HG03175 (cell line): ENCODE data around the gene RSRP1.
"Not testable (repeated sequence)": the region's sequence is repeated elsewhere in the genome, so short reads cannot be mapped to it uniquely, and the experiment has no call there.

Experiments used
- ATAC-seq: cut with Tn5 transposase; IDR thresholded peaks from one replicate; pipeline ENCODE4 v1.9.1; 2021; ENCODE audit warnings: mild to moderate bottlenecking, moderate library complexity; ENCODE audit not compliant: unreplicated experiment

Gene RSRP1

DNA sequence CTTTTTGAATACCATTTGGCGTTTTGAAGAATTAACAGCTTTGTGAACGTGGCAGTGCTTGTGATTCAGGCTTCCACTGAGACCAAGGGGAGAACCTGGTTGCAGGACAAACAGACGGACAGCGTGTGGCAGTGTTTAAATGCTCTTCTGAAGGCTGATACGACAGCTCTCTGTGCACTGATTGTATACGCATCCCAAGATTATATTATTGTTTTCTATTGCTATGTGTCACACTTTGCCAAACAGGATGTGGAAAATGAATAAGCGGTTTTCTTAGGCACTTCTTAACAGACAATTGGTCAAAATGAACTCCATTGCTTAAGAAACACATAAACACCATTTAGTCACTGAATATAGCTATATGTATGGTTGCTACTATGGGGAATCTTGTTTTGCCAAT lies 12.6 kb upstream of the RSRP1 start:
- not testable (repeated sequence) for ATAC-seq

DNA sequence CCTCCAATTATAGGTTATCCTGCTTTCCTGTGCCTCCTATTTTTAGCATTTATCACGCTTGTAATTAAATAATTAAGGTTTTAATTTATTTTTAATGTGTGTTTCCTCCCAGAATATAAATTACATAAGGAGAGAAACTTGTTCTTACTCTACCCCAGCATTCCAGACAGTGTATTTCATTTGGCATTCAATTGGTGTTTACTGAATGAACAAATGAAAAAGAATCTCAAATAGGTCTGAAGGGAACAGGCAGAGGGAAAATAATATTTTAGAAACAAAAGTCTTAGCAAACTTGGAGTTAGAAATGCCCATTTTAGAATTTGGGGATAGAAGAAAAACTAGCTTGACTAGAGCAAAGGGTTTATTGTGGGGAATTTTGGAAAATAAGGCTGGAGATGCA lies 9.9 kb upstream of the RSRP1 start:
- ATAC-seq: no peak

DNA sequence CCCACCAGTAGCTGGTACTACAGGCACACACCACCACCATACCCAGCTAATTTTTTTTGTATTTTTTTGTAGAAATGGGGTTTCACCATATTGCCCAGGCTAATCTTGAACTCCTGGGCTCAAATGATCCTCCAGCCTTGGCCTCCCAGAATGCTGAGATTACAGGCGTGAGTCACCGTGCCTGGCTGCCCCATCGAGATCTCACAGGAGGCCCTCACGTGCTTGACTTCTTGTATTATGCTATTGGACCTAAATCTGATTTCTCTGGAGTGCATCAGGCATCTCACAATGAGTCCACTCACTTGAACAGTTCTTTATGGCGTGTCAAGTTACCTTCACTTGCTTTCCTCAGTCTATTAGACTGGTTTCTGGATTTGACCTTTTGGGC lies 9.3 kb upstream of the RSRP1 start:
- ATAC-seq: no peak

DNA sequence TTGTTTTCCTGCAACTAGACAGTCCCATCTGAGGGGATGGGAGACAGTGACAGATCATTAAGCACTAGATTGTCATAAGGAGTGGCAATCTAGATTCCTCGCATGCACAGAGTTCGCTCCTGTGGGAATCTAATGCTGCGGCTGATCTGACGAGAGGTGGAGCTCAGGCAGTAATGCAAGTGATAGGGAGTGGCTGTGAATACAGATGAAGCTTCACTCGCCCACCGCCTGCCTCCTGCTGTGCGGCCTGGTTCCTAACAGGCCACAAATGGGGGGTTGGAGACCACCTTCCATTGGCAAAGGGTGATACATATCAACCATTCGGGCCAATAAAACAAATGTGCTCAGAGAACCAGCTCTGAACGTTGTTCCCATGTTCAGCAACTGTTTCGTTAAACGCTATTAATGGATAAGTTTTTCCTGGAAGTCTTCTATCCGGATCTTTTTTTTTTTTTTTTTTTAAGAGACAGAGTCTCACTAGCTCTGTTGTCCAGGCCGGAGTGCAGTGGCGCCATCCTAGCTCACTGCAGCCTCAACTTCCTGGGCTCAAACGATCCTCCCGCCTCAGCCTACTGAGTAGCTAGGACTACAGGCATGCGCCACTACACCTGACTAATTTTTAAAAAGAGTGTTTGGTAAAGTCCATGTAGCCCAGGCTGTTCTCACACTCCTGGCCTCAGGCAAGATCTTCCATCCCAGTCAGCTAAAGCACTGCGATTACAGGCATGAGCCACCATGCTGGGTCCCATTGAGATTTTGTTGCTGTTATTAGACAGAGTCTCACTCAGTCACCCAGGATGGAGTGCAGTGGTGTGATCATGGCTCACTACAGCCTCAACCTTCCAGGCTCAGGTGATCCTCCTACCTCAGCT lies 8.7 kb upstream of the RSRP1 start:
- no peak for ATAC-seq

DNA sequence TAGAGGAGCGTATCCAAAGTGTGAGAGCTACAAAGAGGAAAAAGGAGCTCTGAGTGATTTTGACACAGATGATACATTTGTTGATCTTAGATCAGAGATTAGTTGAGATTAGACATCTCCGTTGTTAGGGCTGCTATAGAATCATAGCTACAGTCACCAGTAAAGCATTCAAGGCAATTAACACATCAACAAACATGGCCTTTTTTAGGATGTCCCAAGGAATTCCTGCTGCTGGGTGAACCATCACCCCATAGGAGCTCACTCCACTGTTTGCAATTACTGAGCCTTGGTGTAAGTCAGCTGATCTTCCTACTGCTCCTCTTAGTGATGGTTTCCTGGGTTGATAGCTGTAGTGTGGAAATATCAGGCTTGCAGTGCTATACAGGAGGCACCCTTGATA lies 6.7 kb upstream of the RSRP1 start:
- no peak for ATAC-seq

DNA sequence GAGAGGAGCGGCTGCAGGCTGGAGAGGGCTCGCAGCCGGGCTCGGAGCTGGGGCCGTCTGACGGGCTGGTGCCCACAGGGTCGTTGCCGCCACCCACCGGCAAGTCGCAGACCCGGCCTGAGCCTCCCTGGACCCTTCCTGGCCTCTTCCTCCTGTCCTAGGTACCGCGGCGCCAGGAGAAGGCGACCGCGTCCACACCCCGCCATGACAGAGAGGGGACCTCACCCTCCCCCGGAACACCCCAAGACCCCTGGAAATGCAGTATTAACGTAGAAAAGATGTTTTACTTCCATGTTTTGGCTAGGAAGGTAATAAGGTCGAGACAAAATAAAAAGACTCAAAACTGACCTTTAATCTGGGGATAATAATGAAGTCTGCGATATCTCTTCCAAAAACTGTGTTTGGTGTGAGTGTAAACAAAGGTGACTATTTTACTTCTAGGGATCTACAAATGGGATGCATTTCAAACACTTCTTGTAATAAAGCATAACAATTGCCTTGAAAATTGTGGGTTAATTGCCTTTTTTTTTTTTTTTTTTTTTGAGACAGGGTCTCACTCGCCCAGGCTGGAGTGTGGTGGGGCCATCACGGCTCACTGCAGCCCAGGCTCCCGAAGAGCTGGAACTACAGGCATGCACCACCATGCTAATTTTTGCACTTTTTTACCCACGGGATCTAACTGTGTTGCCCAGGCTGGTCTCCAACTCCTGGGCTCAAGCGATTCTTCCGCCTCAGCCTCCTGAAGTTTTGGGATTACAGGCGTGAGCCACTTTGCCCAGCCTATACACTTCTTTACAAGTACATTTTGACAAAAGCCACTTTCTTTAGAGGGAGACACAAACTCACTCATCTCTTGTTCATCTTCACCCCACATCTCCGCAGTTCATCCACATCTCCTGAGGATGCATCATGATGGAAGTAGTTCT lies 838 bp upstream of the RSRP1 start:
- ATAC-seq: peak; percentile 61

DNA sequence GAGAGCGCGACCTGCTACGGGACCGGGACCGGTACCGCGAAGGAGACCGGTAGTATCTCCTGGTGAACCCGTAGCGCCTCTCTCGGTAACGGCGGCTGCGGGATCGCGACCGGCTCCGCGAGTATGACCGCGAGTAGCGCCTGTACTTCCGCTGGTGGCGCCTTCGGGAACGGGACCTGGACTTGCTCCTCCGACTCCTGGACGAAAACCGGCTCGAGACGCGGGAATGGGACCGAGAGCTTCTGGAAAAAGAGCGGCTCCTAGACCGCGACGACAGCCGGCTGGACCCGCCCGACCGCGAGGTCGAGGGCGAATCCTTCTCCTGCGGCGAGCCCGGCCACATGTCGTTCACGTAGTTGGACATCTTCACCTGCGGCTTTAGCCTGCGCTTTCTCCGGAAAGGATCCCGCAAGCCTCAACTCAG lies 642 bp downstream of the RSRP1 start:
- no peak for ATAC-seq

DNA sequence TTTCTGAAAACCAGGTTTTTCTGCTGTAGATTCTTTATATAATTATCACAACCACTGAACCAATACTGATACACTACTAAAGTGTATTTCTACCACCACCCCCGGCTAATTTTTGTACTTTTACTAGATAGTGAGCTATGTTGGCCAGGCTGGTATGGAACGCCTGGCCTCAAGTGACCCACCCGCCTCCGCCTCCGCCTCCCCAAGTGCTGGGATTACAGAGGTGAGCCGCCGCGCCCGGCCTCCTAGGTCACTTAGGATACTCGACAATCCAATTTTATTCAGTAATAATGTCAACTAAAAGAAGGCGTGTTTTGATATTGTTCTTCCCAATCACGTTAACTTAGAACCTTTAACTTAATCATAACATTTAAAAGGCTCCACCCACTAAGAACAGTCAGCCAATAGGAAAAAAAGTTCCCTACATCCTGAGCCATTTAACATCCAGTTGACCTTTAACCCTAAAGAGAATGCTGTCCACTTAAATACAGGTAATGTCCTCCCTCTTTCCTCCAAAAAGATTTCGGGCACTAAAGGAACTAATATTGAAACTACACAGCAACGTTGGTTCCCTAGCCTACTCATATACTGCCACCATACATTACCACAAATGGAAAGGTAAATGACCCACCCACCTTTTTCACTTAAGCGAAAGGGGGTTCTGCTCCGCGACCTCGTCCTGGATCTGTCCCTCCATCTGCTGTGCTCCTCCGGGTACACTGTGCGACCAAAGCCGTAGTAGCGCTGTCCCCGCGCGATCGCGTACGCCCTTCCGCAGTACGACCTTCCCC lies 1.2 kb downstream of the RSRP1 start:
- ATAC-seq: no peak

DNA sequence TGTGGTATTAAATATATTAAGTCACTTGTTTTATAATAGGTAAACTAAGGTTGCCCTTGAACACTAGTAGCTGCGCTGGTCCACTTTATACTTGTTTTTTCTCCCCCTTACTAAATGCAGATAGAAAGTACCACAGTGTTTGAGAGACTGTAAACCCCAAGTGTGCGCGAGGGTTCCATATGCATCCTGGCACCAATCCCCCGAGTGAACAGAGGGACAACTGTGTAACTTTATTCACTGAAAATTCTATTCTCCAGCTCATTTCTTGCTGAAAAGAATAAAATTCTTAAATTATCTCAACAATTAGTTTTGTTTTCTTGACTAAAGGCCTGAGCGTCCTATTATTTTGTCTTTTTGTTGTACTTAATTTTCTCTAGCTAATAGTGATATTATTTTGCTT lies 1.9 kb downstream of the RSRP1 start:
- ATAC-seq: no peak

DNA sequence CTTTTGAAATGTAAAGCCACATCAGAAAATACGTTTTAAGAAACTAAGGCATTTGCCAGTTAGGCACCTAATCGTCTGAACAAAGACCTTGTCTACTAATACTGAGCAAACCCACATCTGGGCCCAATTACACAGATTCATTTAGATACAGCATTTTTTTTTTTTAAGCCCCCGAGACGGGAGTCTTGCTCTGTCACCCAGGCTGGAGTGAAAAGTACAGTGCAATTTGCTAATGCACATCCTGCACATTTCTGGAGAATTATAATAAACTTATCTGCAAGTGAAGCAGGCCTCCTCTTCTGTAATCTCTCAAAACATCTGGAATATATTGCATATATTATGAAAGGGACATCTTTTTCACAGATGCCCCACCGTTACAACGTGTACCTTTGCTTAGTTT lies 3.3 kb downstream of the RSRP1 start:
- no peak for ATAC-seq

DNA sequence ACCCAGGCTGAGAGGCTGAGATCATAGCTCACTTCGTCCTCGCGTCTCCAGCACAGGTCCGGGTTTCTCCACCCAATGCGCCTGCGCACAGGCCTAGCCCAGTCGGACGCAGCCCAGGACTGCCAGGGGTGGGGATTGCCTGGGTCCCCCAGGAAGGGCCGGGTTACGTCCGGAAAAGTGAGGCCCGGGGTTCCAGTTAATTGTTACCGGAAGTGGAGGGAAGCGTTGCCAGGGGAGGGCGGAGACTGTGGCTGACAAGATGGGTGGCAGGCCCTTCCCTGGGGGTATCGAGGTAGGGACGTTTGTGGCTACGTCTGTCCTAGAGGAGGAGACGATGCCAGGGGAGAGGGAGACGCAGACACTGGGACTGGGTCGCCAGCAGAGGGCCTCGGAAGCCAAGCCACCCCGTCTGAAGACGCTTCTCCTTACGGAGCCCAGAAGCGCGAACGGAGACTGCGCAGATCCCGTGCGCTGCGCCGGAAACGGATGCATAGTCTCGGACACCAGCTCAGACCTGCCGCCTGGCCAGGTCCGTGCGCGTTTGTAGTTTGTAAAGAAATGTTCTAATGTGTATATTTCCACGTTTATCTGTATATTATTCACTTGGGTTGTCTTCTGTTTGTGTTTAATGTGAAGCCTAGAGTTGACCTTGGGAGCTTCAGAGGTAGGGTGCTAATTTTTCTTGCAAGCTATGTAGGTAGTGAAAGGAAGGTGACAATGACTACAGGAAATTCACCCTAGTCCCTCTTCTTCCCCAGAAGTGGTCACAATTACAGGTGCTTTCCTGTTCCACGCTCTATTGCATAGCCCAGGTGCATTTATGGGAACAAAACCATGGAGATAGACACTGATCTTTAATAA lies 7.3 kb downstream of the RSRP1 start:
- peak; percentile 76 for ATAC-seq

DNA sequence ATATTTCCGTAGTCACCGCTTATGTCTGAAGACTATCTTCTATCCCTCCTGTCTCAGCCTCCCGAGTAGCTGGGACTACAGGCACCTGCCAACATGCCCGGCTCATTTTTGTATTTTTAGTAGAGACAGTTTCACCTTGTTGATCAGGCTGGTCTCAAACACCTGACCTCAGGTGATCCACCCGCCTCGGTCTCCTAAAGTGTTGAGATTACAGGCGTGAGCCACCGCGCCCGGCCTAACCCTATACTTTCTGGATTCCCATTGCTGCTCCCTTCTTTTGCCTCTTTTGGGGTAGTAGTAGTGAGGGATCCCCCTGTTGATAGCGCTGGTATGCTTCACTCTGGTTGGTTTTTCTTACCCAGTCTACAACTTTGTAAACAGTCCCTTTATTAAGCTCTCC lies 9.2 kb downstream of the RSRP1 start:
- no peak for ATAC-seq

DNA sequence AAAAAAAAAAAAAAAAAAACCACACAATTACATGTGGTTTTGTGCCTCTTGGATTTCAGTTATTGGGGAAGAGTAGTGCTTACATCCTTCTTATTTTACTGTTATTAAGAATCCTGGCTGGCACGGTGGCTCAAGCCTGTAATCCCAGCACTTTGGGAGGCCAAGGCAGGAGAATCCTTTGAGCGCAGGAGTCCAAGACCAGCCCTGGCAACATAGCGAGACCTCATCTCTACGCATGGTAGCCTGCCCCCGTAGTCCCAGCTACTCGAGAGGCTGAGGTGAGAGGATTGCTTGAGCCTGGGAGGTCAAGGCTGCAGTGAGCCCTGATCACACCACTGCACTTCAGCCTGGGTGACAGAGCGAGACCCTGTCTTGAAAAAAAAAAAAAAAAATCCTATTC lies 11.0 kb downstream of the RSRP1 start:
- ATAC-seq: not testable (repeated sequence)

DNA sequence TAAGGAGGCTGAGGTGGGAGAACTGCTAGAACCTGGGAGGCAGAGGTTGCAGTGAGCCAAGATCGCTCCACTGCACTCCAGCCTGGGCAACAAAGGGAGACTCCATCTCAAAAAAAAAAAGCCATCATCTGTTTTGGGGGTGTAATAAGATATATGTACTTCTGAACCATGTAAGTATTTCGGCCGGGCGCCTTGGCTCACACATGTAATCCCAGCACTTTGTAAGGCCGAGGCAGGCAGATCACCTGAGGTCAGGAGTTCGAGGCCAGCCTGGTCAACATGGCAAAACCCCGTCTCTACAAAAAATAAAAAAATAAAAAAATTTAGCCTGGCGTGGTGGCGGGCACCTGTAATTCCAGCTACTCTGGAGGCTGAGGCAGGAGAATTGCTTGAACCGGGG lies 11.8 kb downstream of the RSRP1 start:
- ATAC-seq: not testable (repeated sequence)

DNA sequence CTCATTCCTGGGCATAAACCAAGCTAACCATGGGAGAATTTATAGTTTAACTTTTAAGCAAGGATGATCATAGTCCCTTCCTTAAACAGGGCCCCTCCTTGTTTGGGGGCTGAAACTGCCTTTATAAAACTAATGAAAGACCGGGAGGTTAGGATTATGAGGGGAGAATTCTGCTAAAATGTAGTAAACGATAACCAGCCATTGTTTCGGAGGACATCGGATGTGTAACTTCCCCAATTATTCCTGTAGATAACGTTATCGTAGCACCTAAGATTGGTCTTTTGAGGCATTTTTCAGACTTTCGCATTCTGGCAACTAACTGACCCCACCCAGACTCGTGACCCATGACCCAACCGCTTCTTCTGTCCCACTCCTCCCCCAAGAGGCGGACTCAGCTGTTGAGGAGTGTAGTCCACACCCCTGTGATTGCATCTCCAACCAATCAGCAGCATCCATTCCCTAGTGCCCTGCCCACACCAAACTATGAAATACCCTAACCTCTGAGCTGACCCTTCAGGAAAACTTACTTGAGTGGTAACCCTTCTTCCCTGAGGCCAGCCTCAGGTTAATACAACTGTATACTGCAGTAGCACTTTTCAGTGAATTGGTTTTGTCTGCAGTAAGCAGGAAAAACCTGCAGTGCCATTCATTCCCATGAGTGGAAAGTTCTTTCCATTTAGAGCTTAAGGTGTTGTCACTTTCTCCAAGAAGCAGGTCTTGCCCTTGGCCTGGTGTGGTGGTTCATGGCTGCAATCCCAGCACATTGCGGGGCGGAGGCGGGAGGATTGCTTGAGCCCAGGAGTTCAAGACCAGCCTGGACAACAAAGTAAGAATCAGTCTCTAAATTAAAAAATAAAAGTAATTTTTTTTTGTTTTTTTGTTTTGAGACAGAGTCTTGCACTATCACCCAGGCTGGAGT lies 14.1 kb downstream of the RSRP1 start:
- ATAC-seq: peak; percentile 53

DNA sequence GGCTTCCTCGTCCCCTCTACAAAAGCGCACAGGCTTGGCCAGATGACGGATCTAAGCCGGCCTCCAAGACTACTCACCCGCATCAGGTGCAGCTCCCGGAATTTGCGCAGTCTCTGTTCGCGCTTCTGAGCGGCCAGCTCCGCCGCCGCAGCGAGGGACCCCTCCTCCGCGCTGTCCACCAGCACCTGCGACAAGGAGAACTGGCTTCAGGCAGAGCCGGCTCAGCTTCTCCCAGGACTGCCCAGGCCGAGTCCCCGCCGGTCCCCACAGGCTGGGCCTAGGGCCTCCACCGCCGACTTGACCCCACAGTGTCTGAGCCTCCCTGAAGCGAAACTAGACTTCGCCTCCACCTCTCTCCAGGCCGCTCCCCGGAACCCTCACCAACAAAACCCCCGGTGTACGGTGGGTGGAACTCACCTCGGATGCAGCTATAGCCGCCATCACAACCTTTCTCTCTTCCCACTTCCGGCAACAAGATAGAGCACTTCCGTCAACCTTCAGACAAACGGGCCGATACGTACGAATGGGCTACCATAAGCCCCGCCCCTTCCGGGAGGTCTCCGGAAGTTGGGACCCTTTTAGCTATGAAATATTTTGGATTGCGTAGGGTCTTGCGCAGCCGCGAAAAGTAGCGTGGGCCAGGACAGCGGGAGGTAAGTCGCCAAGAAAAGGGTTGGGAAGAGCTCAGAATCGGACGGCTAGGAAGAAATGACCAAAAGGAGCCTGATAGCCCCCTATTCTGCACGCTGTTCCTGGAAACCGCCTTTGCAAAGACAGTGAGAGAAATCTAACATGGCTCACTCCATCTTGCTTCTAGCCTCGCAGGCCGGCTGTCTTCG lies 15.0 kb downstream of the RSRP1 start, which contains the start of gene SYF2:
Gene SYF2 (minus strand): TSS at position 476 of the 839 bp plus-strand sequence. CDS start 35 bp downstream, at position 441.
- ATAC-seq: peak; percentile 76

DNA sequence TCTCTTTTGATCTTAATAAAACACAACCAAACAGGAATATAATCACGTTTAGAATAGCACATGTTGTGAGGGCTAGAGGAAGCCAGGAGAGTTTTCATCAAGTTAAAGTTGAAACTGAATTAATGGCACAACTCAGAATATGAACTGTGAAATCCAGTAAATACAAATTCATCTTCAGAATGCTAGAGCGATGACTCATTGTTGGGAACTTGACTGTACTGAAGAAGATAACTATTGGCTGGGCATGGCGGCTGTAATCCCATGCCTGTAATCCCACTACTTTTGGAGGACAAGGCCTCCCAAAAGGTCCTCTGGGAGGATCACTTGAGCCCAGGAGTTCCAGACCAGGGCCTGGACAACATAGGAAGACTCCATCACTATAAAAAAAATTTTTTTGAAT lies 23.8 kb downstream of the RSRP1 start:
- ATAC-seq: no peak

DNA sequence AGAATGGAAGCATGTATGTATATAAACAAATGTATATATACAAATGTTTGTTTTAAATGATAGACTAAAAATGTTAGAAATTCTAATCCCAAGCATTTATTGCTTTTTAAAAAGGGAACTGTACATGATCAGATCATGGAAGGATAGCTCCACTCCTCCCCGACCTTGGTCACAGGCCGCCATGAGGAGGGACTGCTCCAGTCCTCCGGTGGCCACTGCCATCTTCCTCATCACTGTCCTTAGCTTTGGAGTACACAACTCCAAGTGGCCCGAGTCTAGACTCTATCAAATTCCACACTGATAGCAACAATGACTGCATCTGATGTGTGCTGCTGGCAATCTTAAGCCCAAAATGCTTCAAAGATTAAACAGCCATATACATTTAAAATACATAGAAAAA lies 24.6 kb downstream of the RSRP1 start:
- no peak for ATAC-seq
